Hematopoietic multipotent progenitor cell treated with erythropoietin and hydrocortisone succinate and interleukin-3 and kit ligand, for 8 days (in vitro differentiated cells): ENCODE results near the gene IPO13.

Experiments
- DNase-seq: peaks from one replicate; pipeline ENCODE4 v3.0.0-alpha.2; 2015

The IPO13 gene

GRCh38 chr1:43952731-43953346 lies 6.1 kb downstream of the IPO13 start:
- DNase-seq, result peak; percentile 55

- no peak for DNase-seq
These were observed 6.6 kb downstream of the IPO13 start for GRCh38 chr1:43953361-43953760.

GRCh38 chr1:43954036-43954435 lies 7.3 kb downstream of the IPO13 start:
- no peak for DNase-seq

DNA sequence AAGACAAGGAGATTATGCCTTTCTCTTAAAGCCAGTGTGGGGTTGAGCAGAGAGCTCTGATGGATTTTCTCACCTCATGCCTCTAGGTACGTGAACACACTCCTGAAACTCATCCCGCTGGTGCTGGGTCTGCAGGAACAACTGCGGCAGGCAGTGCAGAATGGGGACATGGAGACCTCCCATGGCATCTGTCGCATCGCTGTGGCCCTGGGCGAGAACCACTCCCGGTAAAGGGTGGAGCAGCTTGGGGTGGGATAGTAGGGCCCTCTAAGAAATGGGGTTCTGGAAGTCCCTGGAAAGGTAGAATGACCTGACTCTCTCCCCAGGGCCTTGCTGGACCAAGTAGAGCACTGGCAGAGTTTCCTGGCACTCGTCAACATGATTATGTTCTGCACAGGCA lies 9.5 kb downstream of the IPO13 start:
- DNase-seq, result no peak

GRCh38 chr1:43957407-43958040 lies 10.8 kb downstream of the IPO13 start:
- DNase-seq, result no peak

DNA sequence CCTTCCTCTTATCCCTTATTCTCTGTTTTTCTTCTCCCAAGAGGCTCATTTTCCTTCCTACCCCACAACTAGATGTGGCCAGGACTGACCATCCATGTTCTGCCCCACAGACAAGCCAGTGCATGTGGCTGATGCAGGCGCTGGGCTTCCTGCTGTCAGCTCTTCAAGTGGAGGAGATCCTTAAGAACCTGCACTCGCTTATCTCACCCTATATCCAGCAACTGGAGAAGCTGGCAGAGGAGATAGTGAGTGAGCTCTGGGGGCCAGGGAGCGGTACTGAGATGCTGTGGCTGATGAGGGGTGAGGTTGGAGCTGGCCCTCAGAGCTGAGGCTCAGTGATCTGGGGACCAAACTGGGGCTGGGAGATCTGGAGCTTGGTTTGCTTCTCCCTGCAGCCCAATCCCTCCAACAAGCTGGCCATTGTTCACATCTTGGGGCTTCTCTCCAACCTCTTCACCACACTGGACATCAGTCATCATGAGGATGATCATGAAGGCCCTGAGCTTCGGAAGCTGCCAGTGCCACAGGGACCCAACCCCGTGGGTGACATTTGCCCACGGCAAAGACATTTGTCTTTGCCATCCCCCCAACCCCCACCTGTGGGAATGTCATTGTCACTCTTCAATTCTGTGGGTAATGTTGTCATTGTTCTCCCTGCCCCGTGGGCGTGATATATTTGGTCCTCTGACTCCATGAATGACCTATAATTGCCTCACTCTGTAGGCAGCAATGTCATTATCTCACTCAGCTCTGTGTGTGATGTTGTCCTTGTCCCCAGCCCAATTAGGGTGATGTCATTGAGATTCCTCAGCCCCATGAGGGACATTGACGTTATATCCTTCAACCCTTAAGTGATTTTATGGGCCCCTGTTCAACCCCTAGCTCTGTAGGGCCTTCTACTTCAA lies 11.9 kb downstream of the IPO13 start:
- peak; percentile 87 for DNase-seq

GRCh38 chr1:43960798-43961197 lies 14.0 kb downstream of the IPO13 start:
- no peak for DNase-seq

DNA sequence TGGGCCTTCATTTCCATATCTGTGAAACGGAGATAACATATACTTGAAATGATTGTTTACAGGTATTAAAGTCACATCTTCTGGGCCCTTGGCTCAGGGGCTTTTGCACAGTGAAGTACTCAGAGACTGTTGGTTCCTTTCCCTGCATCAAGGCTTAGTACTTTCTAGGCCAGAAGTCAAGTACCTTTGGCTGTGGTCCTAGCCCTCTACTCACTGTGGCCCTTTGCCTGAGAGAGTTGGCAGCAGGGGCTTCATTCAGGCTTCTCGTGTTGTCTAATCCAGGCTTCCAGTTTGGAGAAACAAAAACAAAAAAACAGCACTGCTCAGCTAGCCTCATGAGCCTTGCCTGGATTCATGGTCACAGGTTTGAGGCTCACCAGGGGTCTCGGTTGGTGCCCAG lies 14.9 kb downstream of the IPO13 start:
- no peak for DNase-seq

DNA sequence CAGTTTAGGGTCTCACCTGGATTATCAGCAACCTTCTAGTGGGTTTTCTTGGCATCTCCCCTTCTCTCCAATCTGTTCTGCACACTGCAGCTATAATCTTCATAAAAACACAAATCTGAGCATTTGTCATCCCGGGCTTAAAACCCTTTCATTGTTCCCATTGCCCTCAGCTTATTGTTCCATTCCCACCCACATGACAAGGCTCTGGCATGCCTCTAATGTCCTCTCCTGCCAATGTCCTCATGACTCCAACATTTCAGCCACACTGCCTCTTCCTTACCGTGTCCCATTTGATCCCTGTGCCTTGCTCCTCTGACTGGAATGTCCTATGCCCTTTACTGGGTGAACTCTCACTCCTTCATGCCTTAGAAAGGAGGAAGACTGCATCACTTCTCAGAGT lies 15.6 kb downstream of the IPO13 start:
- no peak for DNase-seq

- no peak for DNase-seq
These were observed 16.3 kb downstream of the IPO13 start for GRCh38 chr1:43963006-43963405.

GRCh38 chr1:43963890-43964289 lies 17.1 kb downstream of the IPO13 start:
- no peak for DNase-seq

DNA sequence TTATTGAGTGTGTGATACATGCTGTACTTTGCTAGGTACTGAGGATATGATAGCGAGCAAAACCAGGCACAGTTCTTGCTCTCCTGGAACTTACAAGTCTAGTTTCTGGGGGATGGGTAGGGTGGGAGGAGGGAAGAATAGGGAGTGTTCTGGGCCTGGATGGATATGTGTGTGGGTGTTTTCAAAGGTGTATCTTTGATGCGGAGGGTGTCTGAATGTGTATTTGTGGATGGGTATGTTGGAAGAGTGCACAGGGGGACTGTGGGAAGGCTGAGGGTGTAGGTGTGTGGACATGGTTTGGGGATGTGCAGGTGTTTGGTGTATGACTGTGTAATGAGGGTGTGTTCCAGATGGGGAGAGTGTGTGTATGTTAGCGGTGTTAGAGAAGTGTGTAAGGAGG lies 18.6 kb downstream of the IPO13 start:
- DNase-seq, result no peak

- peak; percentile 53 for DNase-seq
These were observed 21.7 kb downstream of the IPO13 start for GRCh38 chr1:43968348-43968948.

DNA sequence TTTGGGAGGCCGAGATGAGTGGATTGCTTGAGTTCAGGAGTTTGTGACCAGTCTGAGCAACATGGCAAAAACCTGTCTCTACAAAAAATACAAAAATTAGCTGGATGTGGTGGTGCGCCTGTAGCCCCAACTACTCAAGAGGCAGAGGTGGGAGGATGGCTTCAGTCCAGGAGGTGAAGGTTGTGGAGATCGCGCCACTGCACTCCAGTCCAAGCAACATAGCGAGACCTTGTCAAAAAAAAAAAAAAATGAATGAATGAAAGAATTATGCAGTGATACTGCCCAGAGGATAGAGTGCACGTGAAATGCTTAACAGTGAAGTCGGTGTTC lies 22.6 kb downstream of the IPO13 start:
- no peak for DNase-seq

- peak; percentile 98 for DNase-seq
These were observed 23.2 kb downstream of the IPO13 start, which contains the start of gene DPH2 for GRCh38 chr1:43969746-43970466. Gene DPH2, plus strand, starts transcription at chr1:43970010. Its CDS starts 166 bp downstream, at chr1:43970176.

DNA sequence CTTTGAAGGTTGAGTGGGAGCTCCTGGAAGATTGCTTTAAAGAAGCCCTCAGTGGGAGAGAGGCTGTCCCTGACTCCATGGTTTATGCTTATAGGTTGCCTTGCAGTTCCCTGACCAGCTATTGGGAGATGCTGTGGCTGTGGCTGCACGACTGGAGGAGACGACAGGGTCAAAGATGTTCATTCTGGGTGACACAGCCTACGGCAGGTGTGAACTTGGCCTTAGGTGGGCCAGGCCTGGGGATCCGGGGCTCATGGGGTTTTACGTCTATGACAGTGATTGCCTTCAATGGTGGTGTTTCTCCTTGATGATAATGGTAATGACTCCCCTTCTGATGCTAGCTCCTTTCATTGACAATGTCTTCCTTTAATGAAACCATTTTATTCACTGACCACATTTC lies 23.8 kb downstream of the IPO13 start:
- no peak for DNase-seq

DNA sequence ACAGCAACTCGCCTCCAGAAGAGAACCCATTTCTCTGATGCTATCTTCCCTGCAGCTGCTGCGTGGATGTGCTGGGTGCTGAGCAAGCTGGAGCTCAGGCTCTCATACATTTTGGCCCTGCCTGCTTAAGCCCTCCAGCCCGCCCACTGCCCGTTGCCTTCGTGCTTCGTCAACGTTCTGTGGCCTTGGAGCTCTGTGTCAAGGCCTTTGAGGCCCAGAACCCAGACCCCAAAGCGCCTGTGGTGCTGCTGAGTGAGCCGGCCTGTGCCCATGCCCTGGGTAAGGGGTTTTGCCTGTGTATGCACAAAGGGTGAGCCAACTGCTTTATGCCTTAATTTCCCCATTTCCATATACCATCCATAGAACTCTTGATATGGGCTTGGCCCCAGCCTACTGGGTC lies 24.2 kb downstream of the IPO13 start:
- no peak for DNase-seq

- no peak for DNase-seq
These were observed 24.7 kb downstream of the IPO13 start for GRCh38 chr1:43971336-43971980.

DNA sequence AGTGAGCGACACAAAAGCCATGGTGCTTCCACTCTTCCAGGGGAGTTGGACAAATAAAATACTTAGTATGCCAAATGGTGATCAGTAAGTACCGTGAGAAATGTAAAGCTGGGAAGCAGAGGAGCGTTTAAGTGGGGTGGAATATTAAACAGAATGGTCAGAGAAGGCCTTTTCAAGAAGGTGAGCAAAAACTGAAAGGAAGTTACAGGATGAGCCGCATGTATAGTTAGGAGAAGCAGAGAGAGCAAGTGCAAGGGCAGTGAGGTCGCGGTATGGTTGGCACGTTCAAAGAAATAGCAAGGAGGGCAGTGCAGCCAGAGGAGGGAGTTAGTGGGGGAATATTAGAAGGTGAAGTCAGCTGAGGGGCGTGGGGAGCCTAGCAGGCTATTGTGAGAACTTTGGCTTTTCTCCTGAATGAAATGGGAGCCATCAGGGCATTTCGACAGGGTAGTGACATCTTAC lies 27.3 kb downstream of the IPO13 start:
- peak; percentile 67 for DNase-seq

- DNase-seq, result peak; percentile 94
These were observed 27.9 kb downstream of the IPO13 start, which contains the start of gene ATP6V0B for GRCh38 chr1:43974443-43975248. Gene ATP6V0B, plus strand, starts transcription at chr1:43974960. Its CDS starts 81 bp downstream, at chr1:43975041.
